Tibial nerve (tissue), 3 donors: ENCODE data around the gene BAMBI.

Experiments used
- CTCF ChIP-seq, 5 experiments: fragments of 200-600 bp in 3 of 5; fragments of 450-650 bp in 2 of 5; sonication (generic) in 3 of 5; IDR thresholded peaks; one replicate each; pipeline ENCODE4 v1.5.1; 2016 to 2019; ENCODE audit warnings: antibody characterized with exemption in 5 of 5, mild to moderate bottlenecking in 3 of 5, moderate library complexity in 2 of 5
- POLR2A ChIP-seq, 2 donors: fragments of 450-650 bp; IDR thresholded peaks; one replicate each; pipeline ENCODE4 v1.6.1; 2017; ENCODE audit warnings: antibody characterized with exemption in 2 of 2, mild to moderate bottlenecking in 2 of 2, moderate library complexity in 2 of 2

- TF ChIP-seq CTCF (IDR thresholded peaks at IDR 0.05), result peak; percentile 81 to 89 (median 82)
- TF ChIP-seq POLR2A (IDR thresholded peaks at IDR 0.05), result no peak
Measured at GRCh38 chr10:28628184-28628893, 49.0 kb upstream of the BAMBI start.
